Fibroblast of lung (primary cell): ENCODE measurements around the gene ASH1L.

Source experiments
- EZH2 ChIP-seq: IDR thresholded peaks from 2 replicates; pipeline ENCODE4 v1.5.1; 2012; ENCODE audit warnings: low read length, control low read depth, mild to moderate bottlenecking; ENCODE audit errors: missing control alignments
- TF ChIP-seq, protein P1 (sequence below), 2 donors: IDR thresholded peaks in 1 of 2; conservative IDR thresholded peaks in 1 of 2; 1 replicate in 1 of 2; 2 replicates in 1 of 2; pipeline ENCODE4 v1.5.1; 2011 to 2012; ENCODE audit warnings: low read length in 2 of 2, control low read depth in 1 of 2, inconsistent platforms in 1 of 2, low read depth in 1 of 2, mild to moderate bottlenecking in 1 of 2

DNA sequence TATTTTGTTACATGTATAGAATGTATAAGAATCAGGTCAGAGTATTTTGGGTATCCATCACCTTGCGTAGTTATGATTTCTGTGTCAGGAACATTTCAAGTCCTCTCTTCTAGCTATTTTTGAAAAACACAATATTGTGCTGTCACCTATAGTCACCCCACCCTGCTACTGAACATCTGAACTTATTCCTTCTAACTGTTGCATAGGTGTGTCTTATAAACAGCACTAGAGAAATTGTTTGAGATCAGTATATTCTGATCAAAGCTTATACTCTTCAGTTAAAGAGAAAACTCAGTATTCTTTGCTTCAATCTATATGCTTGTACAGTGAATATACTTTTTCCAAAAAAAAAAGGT lies 96.0 kb downstream of the ASH1L start:
- TF ChIP-seq, protein P1, sequence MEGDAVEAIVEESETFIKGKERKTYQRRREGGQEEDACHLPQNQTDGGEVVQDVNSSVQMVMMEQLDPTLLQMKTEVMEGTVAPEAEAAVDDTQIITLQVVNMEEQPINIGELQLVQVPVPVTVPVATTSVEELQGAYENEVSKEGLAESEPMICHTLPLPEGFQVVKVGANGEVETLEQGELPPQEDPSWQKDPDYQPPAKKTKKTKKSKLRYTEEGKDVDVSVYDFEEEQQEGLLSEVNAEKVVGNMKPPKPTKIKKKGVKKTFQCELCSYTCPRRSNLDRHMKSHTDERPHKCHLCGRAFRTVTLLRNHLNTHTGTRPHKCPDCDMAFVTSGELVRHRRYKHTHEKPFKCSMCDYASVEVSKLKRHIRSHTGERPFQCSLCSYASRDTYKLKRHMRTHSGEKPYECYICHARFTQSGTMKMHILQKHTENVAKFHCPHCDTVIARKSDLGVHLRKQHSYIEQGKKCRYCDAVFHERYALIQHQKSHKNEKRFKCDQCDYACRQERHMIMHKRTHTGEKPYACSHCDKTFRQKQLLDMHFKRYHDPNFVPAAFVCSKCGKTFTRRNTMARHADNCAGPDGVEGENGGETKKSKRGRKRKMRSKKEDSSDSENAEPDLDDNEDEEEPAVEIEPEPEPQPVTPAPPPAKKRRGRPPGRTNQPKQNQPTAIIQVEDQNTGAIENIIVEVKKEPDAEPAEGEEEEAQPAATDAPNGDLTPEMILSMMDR (conservative IDR thresholded peaks at IDR 0.05 in 1 of 2, IDR thresholded peaks at IDR 0.05 in 1 of 2; ENCODE audit: low read depth in 1 of 2, low read length in 2 of 2): no peak
- TF ChIP-seq EZH2: no peak
